CD4-positive, alpha-beta T cell treated with Interleukin-2 at 100 ng/mL for 4 hours (primary cell): ENCODE measurements around the gene PMS1.
"Not testable (repeated sequence)": the region's sequence is repeated elsewhere in the genome, so short reads cannot be mapped to it uniquely, and the experiment has no call there.

Experiments
- DNase-seq: peaks from one replicate; pipeline ENCODE4 v3.0.0-alpha.2; 2020; ENCODE audit warnings: low spot score

The PMS1 gene

GRCh38 chr2:189783927-189784867, at the start of gene PMS1, which contains the start of gene ORMDL1:
TSS of gene PMS1 (plus strand) at chr2:189784450. CDS start at chr2:189791810, 7,360 bp downstream.
TSS of gene ORMDL1 (minus strand) at chr2:189784339. CDS start at chr2:189782595, 1,744 bp downstream.
- peak; percentile 95 for DNase-seq

- DNase-seq = peak; percentile 59
Measured at GRCh38 chr2:189751080-189751658, 33.1 kb upstream of the PMS1 start.

- no peak for DNase-seq
Measured at GRCh38 chr2:189756311-189756952, 27.8 kb upstream of the PMS1 start.

GRCh38 chr2:189760154-189760553, 24.1 kb upstream of the PMS1 start:
- DNase-seq = not testable (repeated sequence)

GRCh38 chr2:189762229-189762550, 22.1 kb upstream of the PMS1 start:
- no peak for DNase-seq

GRCh38 chr2:189762551-189763298, 21.5 kb upstream of the PMS1 start, which contains the start of gene OSGEPL1:
TSS of gene OSGEPL1 (minus strand) at chr2:189762792. CDS start at chr2:189761640, 1,152 bp downstream.
- DNase-seq = peak; percentile 93

- DNase-seq = no peak
Measured at GRCh38 chr2:189763908-189764661, 20.2 kb upstream of the PMS1 start.

GRCh38 chr2:189770590-189771322, 13.5 kb upstream of the PMS1 start:
- DNase-seq = no peak

- no peak for DNase-seq
Measured at GRCh38 chr2:189772212-189772611, 12.0 kb upstream of the PMS1 start.

- DNase-seq = no peak
Measured at GRCh38 chr2:189782221-189782671, 2.0 kb upstream of the PMS1 start.

GRCh38 chr2:189783451-189783926, 761 bp upstream of the PMS1 start:
- DNase-seq = peak; percentile 37

GRCh38 chr2:189791338-189792042, 7.2 kb downstream of the PMS1 start:
- DNase-seq = peak; percentile 52

GRCh38 chr2:189794310-189794709, 10.1 kb downstream of the PMS1 start:
- no peak for DNase-seq

GRCh38 chr2:189797902-189798301, 13.7 kb downstream of the PMS1 start:
- DNase-seq = no peak

- peak; percentile 32 for DNase-seq
Measured at GRCh38 chr2:189798312-189799029, 14.2 kb downstream of the PMS1 start.

GRCh38 chr2:189799030-189799331, 14.7 kb downstream of the PMS1 start:
- no peak for DNase-seq

- no peak for DNase-seq
Measured at GRCh38 chr2:189799531-189799930, 15.3 kb downstream of the PMS1 start.

- DNase-seq = no peak
Measured at GRCh38 chr2:189802396-189802912, 18.2 kb downstream of the PMS1 start.

- no peak for DNase-seq
Measured at GRCh38 chr2:189803431-189803830, 19.2 kb downstream of the PMS1 start.
